DMS 273 (cell line): ENCODE results near the gene GAGE13.
A peak's percentile ranks its signal among the peaks of the same experiment; 100 is the strongest.
"Not testable (repeated sequence)": the region's sequence is repeated elsewhere in the genome, so short reads cannot be mapped to it uniquely, and the experiment has no call there.

Experiments
- DNase-seq: peaks from one replicate; lab custom pipeline; 2025; ENCODE audit not compliant: unreplicated experiment; lab: John Stamatoyannopoulos, UW

GAGE13 gene

GRCh38 chrX:49331282-49331681, at the start of gene GAGE13:
TSS of gene GAGE13 (plus strand) at chrX:49331582. CDS start at chrX:49332738, 1,156 bp downstream.
- not testable (repeated sequence) for DNase-seq

- DNase-seq: peak; percentile 61
Observed at GRCh38 chrX:49282647-49283011, 48.8 kb upstream of the GAGE13 start.

- DNase-seq: no peak
Observed at GRCh38 chrX:49284212-49284611, 47.2 kb upstream of the GAGE13 start.

- DNase-seq: no peak
Observed at GRCh38 chrX:49286136-49286535, 45.2 kb upstream of the GAGE13 start.

- DNase-seq: no peak
Observed at GRCh38 chrX:49286581-49286980, 44.8 kb upstream of the GAGE13 start.

- DNase-seq: no peak
Observed at GRCh38 chrX:49287665-49288064, 43.7 kb upstream of the GAGE13 start.

GRCh38 chrX:49290215-49290614, 41.2 kb upstream of the GAGE13 start:
- DNase-seq: no peak

GRCh38 chrX:49291615-49292337, 39.6 kb upstream of the GAGE13 start:
- DNase-seq: peak; percentile 83

GRCh38 chrX:49292400-49293362, 38.7 kb upstream of the GAGE13 start:
- DNase-seq: peak; percentile 7

- DNase-seq: not testable (repeated sequence)
Observed at GRCh38 chrX:49299293-49299692, 32.1 kb upstream of the GAGE13 start.

- no peak for DNase-seq
Observed at GRCh38 chrX:49300703-49301102, 30.7 kb upstream of the GAGE13 start.

GRCh38 chrX:49303346-49303745, 28.0 kb upstream of the GAGE13 start, which contains the start of gene GAGE10:
TSS of gene GAGE10 (plus strand) at chrX:49303646. CDS start at chrX:49304860, 1,214 bp downstream.
- DNase-seq: no peak

- DNase-seq: not testable (repeated sequence)
Observed at GRCh38 chrX:49307775-49308174, 23.6 kb upstream of the GAGE13 start.

- DNase-seq: no peak
Observed at GRCh38 chrX:49308604-49309269, 22.6 kb upstream of the GAGE13 start.

GRCh38 chrX:49309401-49309981, 21.9 kb upstream of the GAGE13 start:
- no peak for DNase-seq

- no peak for DNase-seq
Observed at GRCh38 chrX:49310371-49310770, 21.0 kb upstream of the GAGE13 start.

GRCh38 chrX:49312176-49312575, 19.2 kb upstream of the GAGE13 start:
- no peak for DNase-seq

- no peak for DNase-seq
Observed at GRCh38 chrX:49316085-49316484, 15.3 kb upstream of the GAGE13 start.

GRCh38 chrX:49321737-49322136, 9.6 kb upstream of the GAGE13 start, which contains the start of gene GAGE12J:
TSS of gene GAGE12J (plus strand) at chrX:49322037. CDS start at chrX:49323194, 1,157 bp downstream.
- not testable (repeated sequence) for DNase-seq

GRCh38 chrX:49322266-49322665, 9.1 kb upstream of the GAGE13 start:
- not testable (repeated sequence) for DNase-seq

- DNase-seq: not testable (repeated sequence)
Observed at GRCh38 chrX:49323735-49324134, 7.6 kb upstream of the GAGE13 start.
